ENCODE measurements around the gene CPB2. TPM values are rescaled to one million over a fixed set of nuclear protein-coding genes. Genes with fewer than 3 reads are reported as not detected.

CPB2 gene
- polyA plus RNA-seq, 1 donor (not counting 4 experiments of a cell fraction or from before 2014, with no cell fraction given), result 0.26 TPM

DNA sequence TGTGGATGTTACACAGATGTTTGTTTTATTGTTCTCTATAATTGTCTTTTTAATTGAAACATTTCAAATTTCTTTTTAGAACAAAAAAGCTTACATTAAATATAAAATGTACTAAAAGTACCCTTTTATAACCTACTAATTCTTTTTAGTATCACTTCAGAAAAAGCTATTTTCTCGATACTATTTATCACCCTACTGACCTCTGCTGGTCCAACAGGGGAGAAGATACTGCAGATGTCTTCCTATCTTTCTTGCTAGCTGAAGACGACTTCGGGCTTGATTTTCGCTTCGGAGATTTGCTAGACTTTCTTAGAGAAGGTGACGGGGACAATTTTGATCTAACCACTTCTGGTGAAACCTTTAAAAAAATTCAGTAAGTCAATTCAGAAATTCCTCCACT is 94.7 kb downstream of the CPB2 start:
- Histone ChIP-seq H3K9ac (ENCODE audit: control insufficient read depth, extremely low read depth, insufficient read depth, low read length) (no peak overlapping the region), H3K4me1 (ENCODE audit: control insufficient read depth, extremely low read depth, insufficient read depth, low read length) (peaks cover 6% of the 10 kb centered on the region), H3K27me3 (ENCODE audit: control insufficient read depth, extremely low read depth, insufficient read depth, low read length) (no peaks in the 10 kb centered on the region), H3K79me2 (ENCODE audit: control insufficient read depth, insufficient read depth, low read length) (no peaks in the 10 kb centered on the region), H3K9me3 (ENCODE audit: control insufficient read depth, low read depth, low read length) (no peaks in the 10 kb centered on the region), H3K9me1 (ENCODE audit: control insufficient read depth, extremely low read depth, insufficient read depth, low read length) (no peaks in the 10 kb centered on the region), H3K27ac (ENCODE audit: control insufficient read depth, insufficient read depth, low read length) (no peak overlapping the region), H2AFZ (ENCODE audit: control insufficient read depth, low read length) (no peak overlapping the region), H3K36me3 (ENCODE audit: control insufficient read depth in 2 of 2, extremely low read depth in 1 of 2, insufficient read depth in 2 of 2, low read length in 2 of 2) (peaks cover 6 to 13% of the 10 kb centered on the region in 2 experiments), H3K4me2 (ENCODE audit: control insufficient read depth, extremely low read depth, insufficient read depth, low read depth, low read length) (no peak overlapping the region), H4K20me1 (ENCODE audit: control insufficient read depth, extremely low read depth, insufficient read depth, low read length) (no peaks in the 10 kb centered on the region), H3K4me3 (ENCODE audit: control insufficient read depth in 2 of 3, extremely low read depth in 1 of 3, insufficient read depth in 2 of 3, low read depth in 1 of 3, low read length in 3 of 3) (no peak overlapping the region)
- TF ChIP-seq, protein P1, sequence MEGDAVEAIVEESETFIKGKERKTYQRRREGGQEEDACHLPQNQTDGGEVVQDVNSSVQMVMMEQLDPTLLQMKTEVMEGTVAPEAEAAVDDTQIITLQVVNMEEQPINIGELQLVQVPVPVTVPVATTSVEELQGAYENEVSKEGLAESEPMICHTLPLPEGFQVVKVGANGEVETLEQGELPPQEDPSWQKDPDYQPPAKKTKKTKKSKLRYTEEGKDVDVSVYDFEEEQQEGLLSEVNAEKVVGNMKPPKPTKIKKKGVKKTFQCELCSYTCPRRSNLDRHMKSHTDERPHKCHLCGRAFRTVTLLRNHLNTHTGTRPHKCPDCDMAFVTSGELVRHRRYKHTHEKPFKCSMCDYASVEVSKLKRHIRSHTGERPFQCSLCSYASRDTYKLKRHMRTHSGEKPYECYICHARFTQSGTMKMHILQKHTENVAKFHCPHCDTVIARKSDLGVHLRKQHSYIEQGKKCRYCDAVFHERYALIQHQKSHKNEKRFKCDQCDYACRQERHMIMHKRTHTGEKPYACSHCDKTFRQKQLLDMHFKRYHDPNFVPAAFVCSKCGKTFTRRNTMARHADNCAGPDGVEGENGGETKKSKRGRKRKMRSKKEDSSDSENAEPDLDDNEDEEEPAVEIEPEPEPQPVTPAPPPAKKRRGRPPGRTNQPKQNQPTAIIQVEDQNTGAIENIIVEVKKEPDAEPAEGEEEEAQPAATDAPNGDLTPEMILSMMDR (optimal IDR thresholded peaks at IDR 0.05 in 1 of 3, IDR thresholded peaks at IDR 0.05 in 1 of 3, conservative IDR thresholded peaks at IDR 0.05 in 1 of 3; ENCODE audit: extremely low read depth in 1 of 3, insufficient read depth in 2 of 3, low read length in 3 of 3), result peak; percentile 9 to 19 (median 11)
- TF ChIP-seq EZH2 (IDR thresholded peaks at IDR 0.05; ENCODE audit: low read length), result no peak
- dilution Hi-C loops (cut with MboI; ENCODE audit: extremely low pct_ligation_motif_present, low sequenced_read_pairs), result no loop called here
- no peak for DNase-seq (ENCODE audit: low read depth, low spot score)
- no peak for FAIRE-seq

DNA sequence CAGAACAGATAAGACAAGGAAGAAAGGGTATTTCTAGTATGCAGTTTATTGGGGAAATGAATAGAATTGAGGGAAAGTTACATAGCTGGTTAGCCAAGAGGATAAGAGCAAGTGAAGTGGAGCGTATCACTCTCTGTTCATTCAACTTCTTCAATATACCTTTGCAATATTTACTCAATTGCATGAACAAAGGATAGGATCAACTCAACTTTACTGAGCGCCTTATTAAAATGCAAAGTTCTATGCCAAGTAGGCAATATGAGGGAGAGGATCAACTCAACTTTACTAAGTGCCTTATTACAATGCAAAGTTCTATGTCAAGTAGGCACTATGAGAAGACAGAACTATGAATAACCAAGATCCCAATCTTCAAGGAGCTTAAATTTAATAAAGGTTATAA is 96.2 kb downstream of the CPB2 start:
- no peaks in the 10 kb centered on the region for H3K9me3 ChIP-seq (ENCODE audit: control insufficient read depth, low read depth, low read length)
- FAIRE-seq (no peak), DNase-seq (ENCODE audit: low read depth, low spot score) (no peak)
- no peak overlapping the region for H2AFZ ChIP-seq (ENCODE audit: control insufficient read depth, low read length)
- dilution Hi-C loops (cut with MboI; ENCODE audit: extremely low pct_ligation_motif_present, low sequenced_read_pairs), result no loop called here
- H3K27me3 ChIP-seq (ENCODE audit: control insufficient read depth, extremely low read depth, insufficient read depth, low read length), result no peaks in the 10 kb centered on the region
- TF ChIP-seq, protein P1 (optimal IDR thresholded peaks at IDR 0.05 in 1 of 3, IDR thresholded peaks at IDR 0.05 in 1 of 3, conservative IDR thresholded peaks at IDR 0.05 in 1 of 3; ENCODE audit: extremely low read depth in 1 of 3, insufficient read depth in 2 of 3, low read length in 3 of 3), result no peak
- TF ChIP-seq EZH2 (IDR thresholded peaks at IDR 0.05; ENCODE audit: low read length), result no peak
- H3K4me3 ChIP-seq (ENCODE audit: control insufficient read depth in 2 of 3, extremely low read depth in 1 of 3, insufficient read depth in 2 of 3, low read depth in 1 of 3, low read length in 3 of 3), result no peak overlapping the region
- H3K79me2 ChIP-seq (ENCODE audit: control insufficient read depth, insufficient read depth, low read length), result no peaks in the 10 kb centered on the region
- no peak overlapping the region for H3K4me2 ChIP-seq (ENCODE audit: control insufficient read depth, extremely low read depth, insufficient read depth, low read depth, low read length)
- no peaks in the 10 kb centered on the region for H3K9me1 ChIP-seq (ENCODE audit: control insufficient read depth, extremely low read depth, insufficient read depth, low read length)
- peaks cover 6% of the 10 kb centered on the region for H3K4me1 ChIP-seq (ENCODE audit: control insufficient read depth, extremely low read depth, insufficient read depth, low read length)
- no peak overlapping the region for H3K9ac ChIP-seq (ENCODE audit: control insufficient read depth, extremely low read depth, insufficient read depth, low read length)
- H4K20me1 ChIP-seq (ENCODE audit: control insufficient read depth, extremely low read depth, insufficient read depth, low read length), result no peaks in the 10 kb centered on the region
- no peak overlapping the region for H3K27ac ChIP-seq (ENCODE audit: control insufficient read depth, insufficient read depth, low read length)
- peaks cover 6 to 13% of the 10 kb centered on the region in 2 experiments for H3K36me3 ChIP-seq (ENCODE audit: control insufficient read depth in 2 of 2, extremely low read depth in 1 of 2, insufficient read depth in 2 of 2, low read length in 2 of 2)
